T-helper 1 cell treated with Interleukin-12 subunit alpha and Interleukin-12 subunit beta and Interleukin-4 antibody, amounts not matched to agents 30 μg/mL and 1 μg/mL, for 36 hours (primary cell): ENCODE measurements around the gene SYAP1.
"Not testable (repeated sequence)": the region's sequence is repeated elsewhere in the genome, so short reads cannot be mapped to it uniquely, and the experiment has no call there.

Experiments
- H3K27ac Mint-ChIP-seq: one replicate; pipeline ENCODE4 v1.8.0; 2021; ENCODE audit warnings: mild to moderate bottlenecking, mixed read lengths
- H3K27me3 Mint-ChIP-seq: one replicate; pipeline ENCODE4 v1.8.0; 2021; ENCODE audit warnings: low read depth, mixed read lengths
- H3K36me3 Mint-ChIP-seq: one replicate; pipeline ENCODE4 v1.8.0; 2021; ENCODE audit warnings: low read depth, mixed read lengths
- H3K4me1 Mint-ChIP-seq: one replicate; pipeline ENCODE4 v1.8.0; 2021; ENCODE audit warnings: low read depth, mixed read lengths
- H3K4me3 Mint-ChIP-seq: one replicate; pipeline ENCODE4 v1.8.0; 2021; ENCODE audit warnings: mild to moderate bottlenecking, moderate library complexity, mixed read lengths
- H3K9me3 Mint-ChIP-seq: one replicate; pipeline ENCODE4 v1.8.0; 2021; ENCODE audit warnings: mixed read lengths

Gene SYAP1

DNA sequence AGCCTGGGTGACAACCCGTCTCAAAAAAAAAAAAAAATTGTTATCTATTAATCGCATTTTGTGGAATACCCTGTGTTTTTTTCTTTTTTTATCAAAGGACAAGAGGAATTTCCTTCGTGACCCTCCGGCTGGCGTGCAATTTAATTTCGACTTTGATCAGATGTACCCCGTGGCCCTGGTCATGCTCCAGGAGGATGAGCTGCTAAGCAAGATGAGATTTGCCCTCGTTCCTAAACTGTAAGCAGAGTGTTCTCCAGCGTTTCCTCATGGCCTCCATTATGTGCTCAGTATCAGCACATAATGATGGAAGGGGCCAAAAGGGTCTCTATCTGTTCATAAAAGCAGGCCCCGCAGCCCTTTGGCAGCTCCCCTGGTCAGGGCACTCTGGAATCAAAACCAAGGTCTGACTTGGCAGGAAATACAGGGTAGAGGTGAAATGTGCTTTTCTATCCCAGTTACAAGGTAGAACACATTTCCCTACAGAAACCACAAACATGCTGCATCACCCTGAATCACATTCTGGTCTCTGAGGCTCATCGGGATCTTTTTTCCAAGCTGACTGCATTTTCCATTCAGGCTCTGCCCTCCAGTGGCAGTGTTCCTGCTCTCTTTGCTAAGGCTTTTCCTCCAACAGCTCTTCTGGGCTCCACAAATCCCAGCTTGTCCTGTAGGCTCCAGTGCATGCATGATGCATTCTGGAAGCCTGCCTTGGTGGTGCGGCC, 24.4 kb downstream of the SYAP1 start:
- H3K36me3 Mint-ChIP-seq = peaks cover 10% of the 10 kb centered on the region
- H3K27me3 Mint-ChIP-seq = no peaks in the 10 kb centered on the region
- no peak overlapping the region for H3K4me3 Mint-ChIP-seq
- H3K9me3 Mint-ChIP-seq = no peaks in the 10 kb centered on the region
- no peak overlapping the region for H3K27ac Mint-ChIP-seq
- H3K4me1 Mint-ChIP-seq = no peaks in the 10 kb centered on the region

DNA sequence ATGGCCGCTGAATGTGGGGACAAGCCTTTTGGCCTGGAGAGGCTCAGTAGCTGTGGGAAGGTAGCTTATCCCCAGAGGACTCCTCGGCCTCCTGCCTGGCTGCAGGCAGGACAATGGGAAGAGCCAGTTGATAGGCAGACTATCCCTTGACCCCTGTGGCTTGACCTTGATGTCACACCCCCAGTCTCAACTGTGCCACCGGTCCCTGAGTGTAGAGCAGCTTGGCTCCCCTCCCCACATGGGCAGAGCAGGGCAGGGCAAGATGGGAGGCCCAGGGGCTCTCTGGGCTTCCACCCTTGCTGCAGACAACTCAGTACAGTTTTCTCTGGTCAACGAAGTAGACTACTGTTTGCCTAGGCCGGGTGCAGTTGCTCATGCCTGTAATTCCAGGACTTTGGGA, 25.7 kb downstream of the SYAP1 start:
- H3K9me3 Mint-ChIP-seq = no peaks in the 10 kb centered on the region
- H3K4me1 Mint-ChIP-seq = no peaks in the 10 kb centered on the region
- H3K36me3 Mint-ChIP-seq = peaks cover 10% of the 10 kb centered on the region
- no peak overlapping the region for H3K4me3 Mint-ChIP-seq
- no peaks in the 10 kb centered on the region for H3K27me3 Mint-ChIP-seq
- no peak overlapping the region for H3K27ac Mint-ChIP-seq

DNA sequence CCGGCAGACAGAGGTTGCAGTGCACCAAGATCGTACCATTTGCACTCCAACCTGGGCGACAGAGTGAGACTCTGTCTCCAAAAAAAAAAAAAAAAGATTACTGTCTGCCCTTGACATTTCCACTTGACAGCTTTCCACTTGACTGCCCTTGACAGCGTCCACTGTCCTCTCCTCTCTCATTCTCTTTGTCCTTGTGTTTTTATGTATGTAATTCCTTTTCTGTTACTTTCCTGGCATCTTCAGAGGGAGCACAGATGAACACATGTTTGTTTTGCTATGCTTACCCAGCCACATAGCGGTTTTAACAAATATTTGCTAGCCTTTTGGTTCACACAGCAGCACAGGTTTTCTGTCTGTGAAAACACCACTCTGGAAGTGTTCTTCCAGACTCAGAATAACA, 26.2 kb downstream of the SYAP1 start:
- Mint-ChIP-seq H3K4me3 (no peak overlapping the region), H3K27ac (no peak overlapping the region), H3K36me3 (peaks cover 13% of the 10 kb centered on the region), H3K9me3 (no peaks in the 10 kb centered on the region), H3K4me1 (no peaks in the 10 kb centered on the region), H3K27me3 (no peaks in the 10 kb centered on the region)

DNA sequence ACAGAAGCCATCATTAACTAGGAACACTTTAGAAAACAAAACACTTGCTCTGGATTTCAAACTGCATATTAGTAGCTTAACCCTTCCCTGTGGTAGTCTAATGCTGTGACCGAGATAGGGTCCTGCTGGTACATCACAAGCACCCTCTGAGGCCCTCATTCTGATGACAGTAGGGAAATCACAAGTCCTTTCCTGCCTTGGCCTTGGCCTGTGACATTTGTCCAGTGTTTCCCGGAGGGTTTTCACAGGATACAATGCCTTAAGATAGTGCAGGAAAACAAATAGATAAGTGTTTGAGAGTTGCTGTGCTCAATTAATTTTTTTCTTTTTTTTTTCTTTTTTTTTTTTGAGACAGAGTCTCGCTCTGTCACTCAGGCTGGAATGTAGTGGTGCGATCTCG, 29.0 kb downstream of the SYAP1 start:
- no peaks in the 10 kb centered on the region for H3K27me3 Mint-ChIP-seq
- no peak overlapping the region for H3K27ac Mint-ChIP-seq
- peaks cover 14% of the 10 kb centered on the region for H3K36me3 Mint-ChIP-seq
- no peaks in the 10 kb centered on the region for H3K9me3 Mint-ChIP-seq
- no peak overlapping the region for H3K4me3 Mint-ChIP-seq
- no peaks in the 10 kb centered on the region for H3K4me1 Mint-ChIP-seq

DNA sequence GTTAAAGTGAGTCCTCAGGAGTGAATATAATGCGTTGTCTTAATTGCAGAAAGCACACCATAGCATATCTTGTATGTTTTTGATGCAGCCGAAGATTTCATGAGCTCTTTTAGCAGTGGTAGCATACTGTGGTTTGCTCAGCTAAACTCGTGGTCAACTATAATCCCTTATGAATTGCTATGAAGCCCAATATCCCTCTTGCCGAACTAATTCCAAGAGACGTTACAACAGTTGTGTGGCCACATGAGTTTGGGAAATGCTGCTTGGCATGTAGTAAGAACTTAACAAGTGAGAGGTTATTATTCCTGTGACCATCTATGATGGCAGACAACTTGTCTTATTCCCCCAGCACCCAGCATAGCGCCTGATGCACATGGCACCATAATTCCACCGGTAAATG, 30.7 kb downstream of the SYAP1 start:
- Mint-ChIP-seq H3K36me3 (peaks cover 10% of the 10 kb centered on the region), H3K4me1 (no peaks in the 10 kb centered on the region), H3K9me3 (no peaks in the 10 kb centered on the region), H3K4me3 (no peak overlapping the region), H3K27ac (no peak overlapping the region), H3K27me3 (no peaks in the 10 kb centered on the region)

DNA sequence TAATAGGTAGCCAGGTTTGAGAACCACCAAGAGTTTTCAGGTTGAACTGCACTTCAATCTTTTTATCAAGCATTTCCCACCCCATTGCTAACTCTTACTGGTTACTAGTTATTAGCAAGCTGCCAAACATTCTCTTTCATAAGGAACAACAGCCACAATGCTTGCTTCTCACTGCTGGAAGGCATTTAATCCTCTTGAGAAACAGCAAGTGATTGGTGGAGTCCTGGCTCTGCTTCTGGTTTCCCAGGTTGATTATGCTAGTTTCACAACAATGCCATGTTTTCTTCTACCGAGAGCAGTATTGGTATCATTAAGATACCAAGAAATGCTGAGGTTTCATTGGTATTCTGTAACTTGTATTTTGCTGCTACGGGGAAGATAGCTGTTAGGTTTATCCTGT, 34.6 kb downstream of the SYAP1 start:
- no peak overlapping the region for H3K27ac Mint-ChIP-seq

DNA sequence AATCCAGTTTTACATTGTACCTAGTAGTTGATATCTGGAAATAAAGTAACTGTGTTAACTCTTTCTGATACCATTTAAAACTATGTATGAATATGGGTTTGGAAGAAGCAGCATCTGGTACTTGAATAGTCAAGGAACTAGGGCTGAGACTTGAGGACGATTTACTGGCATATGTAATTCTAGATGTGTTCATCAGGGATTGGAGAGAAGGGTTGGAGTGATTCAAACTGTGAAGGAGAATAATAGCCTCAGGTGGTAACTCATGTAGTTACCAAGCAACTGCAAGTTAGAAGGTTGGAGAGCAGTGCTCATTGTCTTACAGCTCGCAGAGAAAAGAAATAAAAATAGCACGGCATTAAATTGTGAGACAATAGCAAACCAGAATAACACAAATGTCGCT, 37.3 kb downstream of the SYAP1 start:
- no peak overlapping the region for H3K4me3 Mint-ChIP-seq
- H3K27me3 Mint-ChIP-seq = no peaks in the 10 kb centered on the region
- no peaks in the 10 kb centered on the region for H3K9me3 Mint-ChIP-seq
- no peak overlapping the region for H3K27ac Mint-ChIP-seq
- H3K4me1 Mint-ChIP-seq = no peaks in the 10 kb centered on the region
- H3K36me3 Mint-ChIP-seq = peaks cover 18% of the 10 kb centered on the region

More for the DNA sequence above, 34.6 kb downstream of the SYAP1 start:
- no peaks in the 10 kb centered on the region for H3K4me1 Mint-ChIP-seq
- H3K4me3 Mint-ChIP-seq = no peak overlapping the region
- H3K27me3 Mint-ChIP-seq = no peaks in the 10 kb centered on the region
- no peaks in the 10 kb centered on the region for H3K9me3 Mint-ChIP-seq
- peaks cover 17% of the 10 kb centered on the region for H3K36me3 Mint-ChIP-seq

DNA sequence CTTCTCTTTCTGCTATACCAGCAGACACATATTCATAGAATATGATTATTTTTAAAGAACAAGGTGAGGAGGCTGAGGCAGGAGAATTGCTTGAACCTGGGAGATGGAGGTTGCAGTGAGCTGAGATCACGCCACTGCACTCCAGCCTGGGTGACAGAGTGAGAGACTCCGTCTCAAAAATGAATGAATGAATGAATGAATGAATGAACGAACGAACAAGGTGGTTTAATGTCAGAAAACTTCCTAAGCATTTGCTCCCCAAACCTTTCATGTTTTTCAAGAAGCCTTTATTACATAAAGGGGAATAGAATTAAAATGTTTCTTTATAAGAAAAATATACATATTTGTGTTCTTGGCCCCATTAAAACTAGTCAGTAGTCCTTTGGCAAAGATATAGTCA, 42.1 kb downstream of the SYAP1 start:
- not testable (repeated sequence) for H3K4me1 Mint-ChIP-seq, H3K9me3 Mint-ChIP-seq, H3K27ac Mint-ChIP-seq, H3K36me3 Mint-ChIP-seq, H3K4me3 Mint-ChIP-seq, H3K27me3 Mint-ChIP-seq

DNA sequence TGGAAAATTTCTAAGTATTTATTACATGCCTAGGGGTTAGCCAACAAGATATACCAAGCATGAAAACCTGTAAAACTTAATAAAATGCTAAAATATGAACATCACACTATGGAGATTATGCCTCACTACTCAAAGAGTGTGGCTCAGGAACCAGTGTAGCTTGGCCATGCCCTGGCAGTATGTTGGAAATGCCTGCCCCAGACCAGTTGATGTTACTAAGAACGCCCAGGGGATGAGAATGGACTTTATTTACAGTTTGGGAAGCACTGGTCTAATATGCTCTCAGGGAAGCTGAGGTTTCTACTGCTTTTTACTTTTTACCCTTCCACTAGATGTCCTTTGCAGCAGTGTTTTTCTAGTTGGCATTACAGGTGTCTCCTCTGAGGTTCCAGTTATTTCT, 43.2 kb downstream of the SYAP1 start:
- Mint-ChIP-seq H3K4me3 (no peak overlapping the region), H3K27ac (no peak overlapping the region), H3K4me1 (no peaks in the 10 kb centered on the region), H3K36me3 (peaks cover 3% of the 10 kb centered on the region), H3K27me3 (no peaks in the 10 kb centered on the region), H3K9me3 (no peaks in the 10 kb centered on the region)

DNA sequence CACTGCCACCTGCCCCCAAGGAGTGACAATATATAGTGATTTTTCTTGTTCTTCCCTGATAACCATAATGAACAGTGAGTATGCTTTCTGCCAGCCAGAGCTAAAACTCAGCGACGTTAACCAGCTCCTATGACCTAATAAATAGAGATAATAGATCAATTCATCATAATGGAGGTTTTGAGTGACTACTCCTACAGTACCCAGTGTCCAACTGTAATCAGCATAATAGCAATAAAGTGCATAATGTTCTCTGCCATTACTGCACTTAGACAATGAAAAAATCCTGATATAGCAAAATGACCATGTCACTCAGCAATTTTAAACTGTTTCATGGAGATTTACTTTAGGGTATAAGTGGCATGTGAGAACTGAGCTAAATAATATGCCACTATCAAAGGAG, 46.2 kb downstream of the SYAP1 start:
- H3K9me3 Mint-ChIP-seq = no peaks in the 10 kb centered on the region
- no peaks in the 10 kb centered on the region for H3K27me3 Mint-ChIP-seq
- no peaks in the 10 kb centered on the region for H3K36me3 Mint-ChIP-seq
- no peak overlapping the region for H3K27ac Mint-ChIP-seq
- no peak overlapping the region for H3K4me3 Mint-ChIP-seq
- no peaks in the 10 kb centered on the region for H3K4me1 Mint-ChIP-seq

DNA sequence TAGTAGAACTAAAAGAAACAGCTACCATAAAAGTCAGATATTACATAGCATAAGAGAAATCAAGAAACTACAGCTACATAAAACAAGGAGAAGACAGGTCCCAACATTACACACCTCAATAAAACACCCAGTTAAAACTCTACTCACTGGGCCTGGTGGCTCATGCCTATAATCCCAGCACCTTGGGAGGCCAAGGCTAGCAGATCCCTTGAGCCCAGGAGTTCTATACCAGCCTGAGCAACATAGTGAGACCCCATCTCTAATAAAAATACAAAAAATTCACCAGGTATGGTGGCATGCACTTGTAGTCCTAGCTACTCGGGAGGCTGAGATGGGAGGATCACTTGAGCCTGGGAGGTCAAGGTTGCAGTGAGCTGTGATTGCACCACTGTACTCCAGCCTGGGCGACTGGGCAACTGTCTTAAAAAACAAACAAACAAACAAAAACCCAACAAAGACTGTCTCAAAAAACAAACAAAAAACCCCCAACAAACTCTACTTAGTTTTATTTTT, 51.6 kb downstream of the SYAP1 start:
- H3K27ac Mint-ChIP-seq = no peak overlapping the region

DNA sequence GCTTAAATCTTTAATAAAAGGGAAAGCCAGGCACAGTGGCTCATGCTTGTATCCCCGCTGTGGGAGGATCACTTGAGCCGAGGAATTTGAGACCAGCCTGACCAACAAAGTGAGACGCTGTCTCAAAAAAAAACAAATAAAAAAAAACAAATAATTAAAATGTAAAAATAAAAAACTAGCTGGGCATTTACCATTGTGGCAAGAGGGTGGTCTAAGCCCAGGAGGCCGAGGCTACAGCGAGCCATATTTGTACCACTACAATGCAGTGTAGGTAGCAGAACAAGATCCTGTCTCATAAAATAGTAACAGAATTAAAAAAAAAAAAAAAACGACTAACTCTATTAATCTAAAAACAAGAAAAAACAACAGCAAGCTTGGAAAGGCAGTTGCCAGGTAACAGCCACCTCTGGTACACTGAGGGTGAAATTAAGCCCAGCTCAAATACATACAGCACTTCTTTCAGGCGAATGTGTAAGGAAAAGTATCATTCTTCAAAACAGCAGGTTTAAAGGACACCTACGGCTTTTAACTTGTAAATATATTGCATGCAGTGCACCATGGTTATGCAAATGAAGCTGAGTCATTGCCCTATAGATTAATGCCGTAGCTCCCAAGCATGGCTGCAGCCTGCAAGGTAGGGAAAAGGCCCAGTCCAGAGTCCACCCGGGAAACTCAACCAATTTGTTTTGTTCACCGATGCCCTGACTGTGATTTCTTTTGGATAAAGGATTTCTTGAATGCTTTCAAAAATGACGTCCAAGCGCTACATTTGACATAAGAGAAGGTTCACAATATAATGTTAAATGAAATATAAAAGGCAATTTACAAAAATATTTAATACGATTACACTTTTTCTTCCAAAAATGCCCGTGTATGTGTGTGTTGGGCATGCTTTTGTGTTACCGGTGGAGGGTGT, 52.3 kb downstream of the SYAP1 start:
- H3K4me3 Mint-ChIP-seq = no peak overlapping the region
- H3K27me3 Mint-ChIP-seq = no peaks in the 10 kb centered on the region
- no peak overlapping the region for H3K27ac Mint-ChIP-seq
- no peaks in the 10 kb centered on the region for H3K9me3 Mint-ChIP-seq
- H3K36me3 Mint-ChIP-seq = no peaks in the 10 kb centered on the region
- no peaks in the 10 kb centered on the region for H3K4me1 Mint-ChIP-seq

More for the DNA sequence above, 51.6 kb downstream of the SYAP1 start:
- no peaks in the 10 kb centered on the region for H3K4me1 Mint-ChIP-seq
- H3K4me3 Mint-ChIP-seq = no peak overlapping the region
- no peaks in the 10 kb centered on the region for H3K36me3 Mint-ChIP-seq
- no peaks in the 10 kb centered on the region for H3K27me3 Mint-ChIP-seq
- no peaks in the 10 kb centered on the region for H3K9me3 Mint-ChIP-seq

DNA sequence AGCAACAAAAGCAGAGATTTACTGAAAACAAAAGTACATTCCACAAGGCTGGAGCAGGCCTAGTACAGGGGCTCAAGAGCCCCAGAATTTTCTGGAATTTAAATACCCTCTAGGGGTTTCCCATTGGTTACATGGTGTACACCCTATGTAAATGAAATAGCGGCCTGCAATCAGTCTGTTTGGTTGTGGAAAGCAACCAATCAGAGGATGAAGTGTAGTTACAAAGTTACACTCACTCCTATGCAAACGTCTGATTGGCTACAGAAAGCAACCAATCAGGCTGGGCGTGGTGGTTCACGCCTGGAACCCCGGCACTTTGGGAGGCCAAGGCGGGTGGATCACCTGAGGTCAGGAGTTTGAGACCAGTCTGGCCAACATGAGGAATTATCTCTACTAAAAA, 53.0 kb downstream of the SYAP1 start:
- Mint-ChIP-seq H3K27me3 (no peaks in the 10 kb centered on the region), H3K4me1 (no peaks in the 10 kb centered on the region), H3K27ac (no peak overlapping the region), H3K4me3 (no peak overlapping the region), H3K36me3 (no peaks in the 10 kb centered on the region), H3K9me3 (no peaks in the 10 kb centered on the region)

DNA sequence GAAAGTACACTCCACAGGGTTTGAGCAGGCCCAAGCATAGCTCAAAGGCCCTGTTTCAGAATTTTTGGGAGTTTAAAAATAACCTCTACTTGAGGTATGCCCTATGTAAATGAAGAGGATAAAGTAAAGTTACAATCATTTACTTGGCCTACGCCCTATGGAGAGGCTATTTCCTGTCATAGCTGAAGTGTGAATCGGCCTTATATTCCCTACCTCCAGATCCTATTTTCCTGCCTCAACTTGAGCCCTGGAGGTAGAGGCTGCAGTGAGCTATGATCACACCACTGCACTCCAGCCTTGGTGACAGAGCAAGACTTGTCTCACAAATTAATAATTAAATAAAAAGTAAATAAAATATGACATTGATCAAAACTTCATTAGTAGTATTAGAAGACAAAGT, 55.3 kb downstream of the SYAP1 start:
- H3K27me3 Mint-ChIP-seq = no peaks in the 10 kb centered on the region
- no peak overlapping the region for H3K27ac Mint-ChIP-seq

DNA sequence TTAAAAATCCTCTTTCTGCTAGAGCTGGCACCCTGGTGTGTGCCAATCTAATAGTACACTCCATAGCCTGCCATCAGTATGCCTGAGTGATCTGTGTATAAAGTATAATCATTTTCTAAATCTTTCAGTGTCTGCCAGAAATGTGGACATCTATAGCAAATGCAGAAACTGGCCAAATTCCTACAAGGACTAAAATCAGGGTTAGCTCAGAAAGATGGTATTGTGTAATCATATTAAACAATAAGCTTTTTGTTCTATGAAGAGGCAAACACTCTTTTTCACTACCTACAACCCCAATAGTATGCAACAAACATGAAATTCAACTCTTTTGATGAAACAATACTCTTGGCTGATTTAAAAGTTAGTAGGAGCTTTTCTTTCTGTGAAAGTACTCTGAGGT, 59.1 kb downstream of the SYAP1 start:
- Mint-ChIP-seq H3K27me3 (no peaks in the 10 kb centered on the region), H3K4me3 (no peak overlapping the region), H3K36me3 (no peaks in the 10 kb centered on the region), H3K4me1 (no peaks in the 10 kb centered on the region), H3K27ac (no peak overlapping the region), H3K9me3 (no peaks in the 10 kb centered on the region)

More for the DNA sequence above, 55.3 kb downstream of the SYAP1 start:
- H3K36me3 Mint-ChIP-seq = no peaks in the 10 kb centered on the region
- H3K9me3 Mint-ChIP-seq = no peaks in the 10 kb centered on the region
- H3K4me1 Mint-ChIP-seq = no peaks in the 10 kb centered on the region
- H3K4me3 Mint-ChIP-seq = no peak overlapping the region
